Gastrocnemius medialis (tissue), 4 donors: ENCODE data around the gene BGLAP. TPM values are rescaled to one million over a fixed set of nuclear protein-coding genes. Genes with fewer than 3 reads are reported as not detected.

ENCODE experiments used
- ATAC-seq, 2 donors: fragments of 150-250 bp; one replicate each; pipeline ENCODE4 v1.9.1; 2016
- DNase-seq, 2 donors: peaks; one replicate each; pipeline ENCODE4 v3.0.0-alpha.2; 2019
- H3K27ac ChIP-seq, 4 donors: fragments of 200-600 bp; sonication (generic); 1 replicate in 1 of 4; 2 replicates in 3 of 4; pipeline ENCODE4 v1.5.1; 2016 to 2018; ENCODE audit warnings: mild to moderate bottlenecking in 2 of 4, moderate library complexity in 1 of 4
- H3K27me3 ChIP-seq, 3 donors: fragments of 200-600 bp; sonication (generic) in 2 of 3; 1 replicate in 1 of 3; 2 replicates in 2 of 3; pipeline versions ENCODE4 v1.5.1 to v1.6.0; 2016 to 2019; ENCODE audit warnings: mild to moderate bottlenecking in 1 of 3, moderate library complexity in 1 of 3
- H3K36me3 ChIP-seq, 2 donors: fragments of 200-600 bp; sonication (generic) in 1 of 2; one replicate each; pipeline ENCODE4 v1.5.1; 2017 to 2018
- H3K4me1 ChIP-seq, 2 donors: fragments of 200-600 bp; sonication (generic) in 1 of 2; one replicate each; pipeline ENCODE4 v1.5.1; 2016 to 2017; ENCODE audit warnings: mild to moderate bottlenecking in 2 of 2
- H3K4me3 ChIP-seq, 4 donors: fragments of 200-600 bp; sonication (generic) in 3 of 4; 1 replicate in 1 of 4; 2 replicates in 3 of 4; pipeline ENCODE4 v1.5.1; 2016 to 2019; ENCODE audit warnings: mild to moderate bottlenecking in 2 of 4
- H3K9me3 ChIP-seq, 3 donors: fragments of 200-600 bp; sonication (generic) in 2 of 3; 1 replicate in 1 of 3; 2 replicates in 2 of 3; pipeline ENCODE4 v1.5.1; 2016 to 2019
- CTCF ChIP-seq, 5 experiments: fragments of 450-650 bp in 3 of 5; fragments of 200-600 bp in 2 of 5; sonication (generic) in 2 of 5; IDR thresholded peaks in 4 of 5; conservative IDR thresholded peaks in 1 of 5; 1 replicate in 4 of 5; 2 replicates in 1 of 5; pipeline ENCODE4 v1.5.1; 2016 to 2019; ENCODE audit warnings: antibody characterized with exemption in 5 of 5, mild to moderate bottlenecking in 3 of 5, moderate library complexity in 3 of 5
- POLR2A ChIP-seq, 2 donors: fragments of 450-650 bp; IDR thresholded peaks; one replicate each; pipeline ENCODE4 v1.6.1; 2017; ENCODE audit warnings: antibody characterized with exemption in 2 of 2, mild to moderate bottlenecking in 2 of 2, moderate library complexity in 2 of 2
- in situ Hi-C, 4 donors: fragments of 200-750 bp; cut with MboI; loops; one replicate each; pipeline versions ENCODE4 v1.15.0 to v1.8.0; 2017; ENCODE audit warnings: low sequenced_read_pairs in 4 of 4
- intact Hi-C: fragments of 100-400 bp; cut with DNase I; formaldehyde crosslinking; loops from one replicate; pipeline ENCODE4 v1.15.1; 2023; ENCODE audit warnings: low total_unique reads
- total RNA-seq, 4 donors: library from RNA; depleted of rRNA; stranded (reverse); fragments of >200 nt; gene quantifications; one replicate each; pipeline versions ENCODE4 v1.1.0 to v1.2.3, GENCODE V29; 2016

BGLAP gene
- total RNA-seq, 4 donors from 2014 or later = not detected

- H3K4me3 ChIP-seq = no peak overlapping the region
- H3K9me3 ChIP-seq = no peaks in the 10 kb centered on the region
- TF ChIP-seq CTCF (IDR thresholded peaks at IDR 0.05 in 4 of 5, conservative IDR thresholded peaks at IDR 0.05 in 1 of 5) (no peak), POLR2A (IDR thresholded peaks at IDR 0.05) (no peak)
- in situ Hi-C loops = loop anchor here in 3 of 4 donors (5.0 kb wide), 2 partner anchors 79 to 139 kb away; no protein-coding TSS in a partner anchor
- H3K27me3 ChIP-seq = no peaks in the 10 kb centered on the region
- ATAC-seq (no peak), DNase-seq (no peak)
- intact Hi-C loops = loop anchor here (2.0 kb wide), 1 partner anchor 86 kb away; no protein-coding TSS in a partner anchor
- peaks cover 0 to 30% of the 10 kb centered on the region in 2 donors for H3K36me3 ChIP-seq
- no peak overlapping the region for H3K27ac ChIP-seq
- peaks cover 0 to 5% of the 10 kb centered on the region in 2 donors for H3K4me1 ChIP-seq
Measured at GRCh38 chr1:156226782-156227181, 15.2 kb upstream of the BGLAP start.

- in situ Hi-C loops = loop anchor here in 3 of 4 donors (5.0 kb wide), 2 partner anchors 81 to 141 kb away; no protein-coding TSS in a partner anchor
Measured at GRCh38 chr1:156228501-156228900, 13.5 kb upstream of the BGLAP start.

GRCh38 chr1:156229809-156230472 is 12.0 kb upstream of the BGLAP start:
- ATAC-seq (no peak), DNase-seq (no peak)
- Histone ChIP-seq H3K4me1 (peaks cover 0 to 5% of the 10 kb centered on the region in 2 donors), H3K27ac (no peak overlapping the region), H3K4me3 (no peak overlapping the region), H3K36me3 (peaks cover 0 to 18% of the 10 kb centered on the region in 2 donors), H3K9me3 (no peaks in the 10 kb centered on the region), H3K27me3 (no peaks in the 10 kb centered on the region)
- in situ Hi-C loops (loop anchor here in 3 of 4 donors (5.0 kb wide), 2 partner anchors 83 to 143 kb away; no protein-coding TSS in a partner anchor), intact Hi-C loops (no loop called here)
- TF ChIP-seq CTCF (IDR thresholded peaks at IDR 0.05 in 4 of 5, conservative IDR thresholded peaks at IDR 0.05 in 1 of 5) (no peak), POLR2A (IDR thresholded peaks at IDR 0.05) (no peak)

More at GRCh38 chr1:156228501-156228900, 13.5 kb upstream of the BGLAP start:
- intact Hi-C loops = no loop called here
- Histone ChIP-seq H3K36me3 (peaks cover 0 to 14% of the 10 kb centered on the region in 2 donors), H3K9me3 (no peaks in the 10 kb centered on the region), H3K27ac (no peak overlapping the region), H3K4me1 (peaks cover 0 to 5% of the 10 kb centered on the region in 2 donors), H3K27me3 (no peaks in the 10 kb centered on the region), H3K4me3 (no peak overlapping the region)
- DNase-seq (no peak), ATAC-seq (no peak)
- TF ChIP-seq CTCF (IDR thresholded peaks at IDR 0.05 in 4 of 5, conservative IDR thresholded peaks at IDR 0.05 in 1 of 5) (no peak), POLR2A (IDR thresholded peaks at IDR 0.05) (no peak)

GRCh38 chr1:156230473-156230837 is 11.5 kb upstream of the BGLAP start:
- H3K27me3 ChIP-seq = no peaks in the 10 kb centered on the region
- H3K36me3 ChIP-seq = peaks cover 0 to 18% of the 10 kb centered on the region in 2 donors
- TF ChIP-seq CTCF (IDR thresholded peaks at IDR 0.05 in 4 of 5, conservative IDR thresholded peaks at IDR 0.05 in 1 of 5) (no peak), POLR2A (IDR thresholded peaks at IDR 0.05) (no peak)
- in situ Hi-C loops = no loop called here
- peaks cover 0 to 5% of the 10 kb centered on the region in 2 donors for H3K4me1 ChIP-seq
- no peaks in the 10 kb centered on the region for H3K9me3 ChIP-seq
- H3K4me3 ChIP-seq = no peak overlapping the region
- no peak for DNase-seq
- intact Hi-C loops = no loop called here
- no peak overlapping the region for H3K27ac ChIP-seq
- ATAC-seq = no peak
